Measurements from ENCODE around the gene ZNF616.

GRCh38 chr19:52102782-52103181 is 37.0 kb downstream of the ZNF616 start:
- TF ChIP-seq, protein P1, sequence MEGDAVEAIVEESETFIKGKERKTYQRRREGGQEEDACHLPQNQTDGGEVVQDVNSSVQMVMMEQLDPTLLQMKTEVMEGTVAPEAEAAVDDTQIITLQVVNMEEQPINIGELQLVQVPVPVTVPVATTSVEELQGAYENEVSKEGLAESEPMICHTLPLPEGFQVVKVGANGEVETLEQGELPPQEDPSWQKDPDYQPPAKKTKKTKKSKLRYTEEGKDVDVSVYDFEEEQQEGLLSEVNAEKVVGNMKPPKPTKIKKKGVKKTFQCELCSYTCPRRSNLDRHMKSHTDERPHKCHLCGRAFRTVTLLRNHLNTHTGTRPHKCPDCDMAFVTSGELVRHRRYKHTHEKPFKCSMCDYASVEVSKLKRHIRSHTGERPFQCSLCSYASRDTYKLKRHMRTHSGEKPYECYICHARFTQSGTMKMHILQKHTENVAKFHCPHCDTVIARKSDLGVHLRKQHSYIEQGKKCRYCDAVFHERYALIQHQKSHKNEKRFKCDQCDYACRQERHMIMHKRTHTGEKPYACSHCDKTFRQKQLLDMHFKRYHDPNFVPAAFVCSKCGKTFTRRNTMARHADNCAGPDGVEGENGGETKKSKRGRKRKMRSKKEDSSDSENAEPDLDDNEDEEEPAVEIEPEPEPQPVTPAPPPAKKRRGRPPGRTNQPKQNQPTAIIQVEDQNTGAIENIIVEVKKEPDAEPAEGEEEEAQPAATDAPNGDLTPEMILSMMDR (conservative IDR thresholded peaks at IDR 0.05 in 1 of 2, IDR thresholded peaks at IDR 0.05 in 1 of 2; ENCODE audit: low read depth in 1 of 2, low read length in 2 of 2) = no peak
- no peak for TF ChIP-seq EZH2 (IDR thresholded peaks at IDR 0.05; ENCODE audit: low read length, missing control alignments)

Data from fibroblast of lung (primary cell).